HepG2 (cell line): ENCODE results near the gene HDLBP. TPM values are rescaled to one million over a fixed set of nuclear protein-coding genes. Genes with fewer than 3 reads are reported as not detected.
A peak's percentile ranks its signal among the peaks of the same experiment; 100 is the strongest.

Experiments
- AGO1 ChIP-seq: fragments of 200-400 bp; formaldehyde crosslinking; IDR thresholded peaks from 2 replicates; pipeline ENCODE4 v1.6.1; 2017; ENCODE audit warnings: mild to moderate bottlenecking, low read depth, low read length, moderate library complexity; ENCODE audit not compliant: poor library complexity, severe bottlenecking
- AGO2 ChIP-seq: fragments of 200-400 bp; formaldehyde crosslinking; optimal IDR thresholded peaks from 2 replicates; pipeline ENCODE3; 2017; ENCODE audit warnings: mild to moderate bottlenecking, low read depth, low read length, moderate library complexity
- BRD4 ChIP-seq: sonication (generic); formaldehyde crosslinking; IDR thresholded peaks from 2 replicates; pipeline ENCODE4 v1.4.0; 2020; ENCODE audit warnings: missing genetic modification reagents
- CEBPB ChIP-seq: IDR thresholded peaks from 2 replicates; pipeline ENCODE4 v1.6.1; 2011; ENCODE audit warnings: low read depth, low read length, improper control_type of control experiment, borderline replicate concordance
- CREB3 ChIP-seq: sonication (generic); formaldehyde crosslinking; IDR thresholded peaks from 2 replicates; pipeline ENCODE4 v1.5.0; 2020; ENCODE audit warnings: missing genetic modification reagents
- DPF2 ChIP-seq: sonication (generic); formaldehyde crosslinking; IDR thresholded peaks from 2 replicates; pipeline ENCODE4 v1.4.0; 2020; ENCODE audit warnings: mild to moderate bottlenecking, low read depth, missing genetic modification reagents, borderline replicate concordance
- ELK4 ChIP-seq: sonication (generic); formaldehyde crosslinking; IDR thresholded peaks from 2 replicates; pipeline ENCODE4 v1.9.0; 2021; ENCODE audit warnings: missing genetic modification reagents, borderline replicate concordance
- NCOA1 ChIP-seq: sonication (generic); formaldehyde crosslinking; IDR thresholded peaks from 2 replicates; pipeline ENCODE4 v1.9.0; 2021; ENCODE audit warnings: missing genetic modification reagents
- NCOA5 ChIP-seq: sonication (generic); formaldehyde crosslinking; IDR thresholded peaks from 2 replicates; pipeline ENCODE4 v1.4.0; 2020; ENCODE audit warnings: missing genetic modification reagents
- NFE2L2 ChIP-seq: fragments of 150-350 bp; IDR thresholded peaks from 2 replicates; pipeline ENCODE4 v1.6.1; 2014; ENCODE audit warnings: low read length
- NPAS2 ChIP-seq: sonication (generic); formaldehyde crosslinking; IDR thresholded peaks from 2 replicates; pipeline ENCODE4 v1.8.0; 2022; ENCODE audit warnings: mild to moderate bottlenecking, missing genetic modification reagents, borderline replicate concordance
- PCBP1 ChIP-seq: fragments of 200-400 bp; formaldehyde crosslinking; IDR thresholded peaks from 2 replicates; pipeline ENCODE4 v1.6.1; 2017; ENCODE audit warnings: mild to moderate bottlenecking, low read depth, low read length, borderline replicate concordance
- POLR2A ChIP-seq, 2 experiments: IDR thresholded peaks; 2 replicates each; pipeline ENCODE4 v1.6.1; 2011; ENCODE audit warnings: low read depth in 2 of 2, low read length in 2 of 2, mild to moderate bottlenecking in 1 of 2, moderate library complexity in 1 of 2; ENCODE audit not compliant: insufficient read depth in 1 of 2
- RBFOX2 ChIP-seq: fragments of 200-400 bp; formaldehyde crosslinking; IDR thresholded peaks from 2 replicates; pipeline ENCODE4 v1.6.1; 2017; ENCODE audit warnings: low read depth, mild to moderate bottlenecking, low read length
- RFX5 ChIP-seq: IDR thresholded peaks from 2 replicates; pipeline ENCODE4 v1.6.1; 2011; ENCODE audit warnings: low read depth, low read length, improper control_type of control experiment
- SMAD1 ChIP-seq: sonication (generic); formaldehyde crosslinking; IDR thresholded peaks from 2 replicates; pipeline ENCODE4 v1.4.0; 2020; ENCODE audit warnings: missing genetic modification reagents, low read depth, mild to moderate bottlenecking, borderline replicate concordance
- SNAPC4 ChIP-seq: sonication (generic); formaldehyde crosslinking; IDR thresholded peaks from 2 replicates; pipeline ENCODE4 v1.4.0; 2020; ENCODE audit warnings: mild to moderate bottlenecking, missing genetic modification reagents
- ZFX ChIP-seq: sonication (generic); formaldehyde crosslinking; IDR thresholded peaks from 2 replicates; pipeline ENCODE4 v1.4.0; 2020; ENCODE audit warnings: mild to moderate bottlenecking, low read depth, missing genetic modification reagents, moderate library complexity
- ZNF343 ChIP-seq: sonication (generic); formaldehyde crosslinking; IDR thresholded peaks from 2 replicates; pipeline ENCODE4 v1.4.0; 2020; ENCODE audit warnings: mild to moderate bottlenecking, missing genetic modification reagents
- ZNF710 ChIP-seq: sonication (generic); formaldehyde crosslinking; IDR thresholded peaks from 2 replicates; pipeline ENCODE4 v1.5.0; 2020; ENCODE audit warnings: mild to moderate bottlenecking, missing genetic modification reagents, borderline replicate concordance
- polyA plus RNA-seq, 8 experiments: library from polyadenylated mRNA; depleted of rRNA in 3 of 8; stranded (reverse) in 7 of 8; unstranded in 1 of 8; fragments of >200 nt; fragmentation: Illumina TruSeq in 4 of 8; extraction: Trizol in 4 of 8; gene quantifications; 2 replicates each; pipeline versions ENCODE4 v1.2.1 to v1.2.3, GENCODE V29; 2011 to 2016; ENCODE audit warnings: low read depth in 4 of 8, missing spikeins in 1 of 8, mixed read lengths in 1 of 8; ENCODE audit not compliant: insufficient read depth in 1 of 8
- total RNA-seq, 5 experiments: library from RNA; depleted of rRNA; stranded (reverse); fragments of >200 nt; fragmentation: Illumina TruSeq; extraction: Trizol; gene quantifications; 2 replicates each; pipeline ENCODE4 v1.2.3, GENCODE V29; 2016; ENCODE audit warnings: low read depth in 1 of 5

HDLBP gene
- total and polyA plus RNA-seq, 2 of the 13 experiments (the other 11 are each of a cell fraction or from before 2014, with no cell fraction given) = 464 to 707 TPM

- TF ChIP-seq NCOA5 (CRISPR knock-in tag) (0 out of 2 replicates have a peak, but pooled peaks have one; percentile 72), CEBPB (no peak), AGO1 (peak; percentile 94), RBFOX2 (peak; percentile 64), CREB3 (CRISPR knock-in tag) (no peak), RFX5 (no peak), NPAS2 (no peak), NFE2L2 (peak; percentile 13; the same call in 1 of the 2 replicates), ZNF710 (CRISPR knock-in tag) (0 out of 2 replicates have a peak, but pooled peaks have one; percentile 7), POLR2A (IDR thresholded peaks at IDR 0.05; ENCODE audit: insufficient read depth in 1 of 2, low read depth in 2 of 2, low read length in 2 of 2) (peak in 1 of 2 experiments; percentile 76; a peak in 3 of 4 replicates), PCBP1 (0 out of 2 replicates have a peak, but pooled peaks have one; percentile 42), SNAPC4 (CRISPR knock-in tag) (no peak), ELK4 (CRISPR knock-in tag) (no peak; the same call in 1 of the 2 replicates), DPF2 (CRISPR knock-in tag) (no peak), ZNF343 (CRISPR knock-in tag) (0 out of 2 replicates have a peak, but pooled peaks have one; percentile 14), NCOA1 (CRISPR knock-in tag) (peak; percentile 73; the same call in 1 of the 2 replicates), SMAD1 (peak; percentile 61; the same call in 1 of the 2 replicates), AGO2 (peak; percentile 99), BRD4 (CRISPR knock-in tag) (no peak), ZFX (CRISPR knock-in tag) (peak; percentile 16; the same call in 1 of the 2 replicates)
Measured at GRCh38 chr2:241228081-241228859, 87.2 kb downstream of the HDLBP start (continued).
